SHP77 treated with DMSO at 0.1 percent for 48 hours (cell line): ENCODE measurements around the gene MRPL44.
"Not testable (repeated sequence)": the region's sequence is repeated elsewhere in the genome, so short reads cannot be mapped to it uniquely, and the experiment has no call there.

Experiments used
- DNase-seq: peaks from one replicate; lab custom pipeline; 2025; lab: John Stamatoyannopoulos, UW

MRPL44 gene

DNA sequence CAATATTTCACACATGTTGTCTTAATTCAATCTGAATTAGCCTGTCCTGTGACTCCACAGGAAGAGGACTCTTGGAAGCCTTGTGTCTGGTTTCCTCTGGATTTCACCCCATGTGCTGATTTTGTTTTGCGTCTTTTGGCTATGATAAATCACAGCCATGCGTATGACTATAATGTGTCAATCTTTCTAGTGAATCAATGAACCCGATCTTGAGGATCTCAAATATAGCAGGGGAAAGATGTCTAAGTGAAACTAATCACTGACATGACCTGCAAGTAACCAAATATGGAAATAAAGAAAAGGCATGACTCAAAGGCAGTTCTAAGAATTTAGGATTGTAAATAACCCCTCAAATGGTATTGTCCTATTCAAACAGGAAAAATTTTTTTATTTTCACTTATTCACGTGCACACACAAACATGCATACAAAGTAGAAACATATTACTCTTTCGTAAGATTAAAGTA is 20.4 kb upstream of the MRPL44 start:
- no peak for DNase-seq

DNA sequence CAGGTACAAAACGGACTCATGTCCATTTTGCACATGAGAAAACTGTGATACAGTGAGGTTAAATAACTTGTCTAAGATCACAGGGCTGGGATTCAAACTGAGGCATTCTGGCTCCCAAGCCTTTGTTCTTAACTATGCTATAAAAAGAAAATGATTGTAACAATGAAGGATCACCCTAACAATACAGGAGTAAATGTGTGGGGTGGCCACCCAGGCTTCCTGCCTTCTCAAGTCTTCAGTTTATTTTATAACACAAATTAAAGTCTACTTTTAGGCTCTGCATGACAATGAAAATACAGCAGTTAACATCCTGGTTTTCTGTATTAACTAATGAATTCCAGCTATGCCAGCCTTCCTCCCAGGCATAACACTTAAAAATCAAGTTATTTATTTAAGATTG is 19.7 kb upstream of the MRPL44 start:
- DNase-seq: no peak

DNA sequence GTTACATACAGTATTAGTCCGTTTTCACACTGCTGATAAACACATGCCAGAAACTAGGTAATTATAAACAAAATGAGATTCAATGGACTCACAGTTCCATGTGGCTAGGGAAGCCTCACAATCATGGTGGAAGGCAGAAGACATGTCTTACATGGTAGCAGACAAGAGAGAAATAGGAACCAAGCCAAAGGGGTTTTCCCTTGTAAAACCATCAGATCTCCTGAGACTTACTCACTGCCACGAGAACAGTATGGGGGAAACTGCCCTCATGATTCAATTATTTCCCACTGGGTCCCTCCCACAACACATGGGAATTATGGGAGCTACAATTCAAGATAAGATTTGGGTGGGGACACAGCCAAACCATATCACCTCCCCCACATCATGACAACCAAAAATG is 17.8 kb upstream of the MRPL44 start:
- DNase-seq: not testable (repeated sequence)

DNA sequence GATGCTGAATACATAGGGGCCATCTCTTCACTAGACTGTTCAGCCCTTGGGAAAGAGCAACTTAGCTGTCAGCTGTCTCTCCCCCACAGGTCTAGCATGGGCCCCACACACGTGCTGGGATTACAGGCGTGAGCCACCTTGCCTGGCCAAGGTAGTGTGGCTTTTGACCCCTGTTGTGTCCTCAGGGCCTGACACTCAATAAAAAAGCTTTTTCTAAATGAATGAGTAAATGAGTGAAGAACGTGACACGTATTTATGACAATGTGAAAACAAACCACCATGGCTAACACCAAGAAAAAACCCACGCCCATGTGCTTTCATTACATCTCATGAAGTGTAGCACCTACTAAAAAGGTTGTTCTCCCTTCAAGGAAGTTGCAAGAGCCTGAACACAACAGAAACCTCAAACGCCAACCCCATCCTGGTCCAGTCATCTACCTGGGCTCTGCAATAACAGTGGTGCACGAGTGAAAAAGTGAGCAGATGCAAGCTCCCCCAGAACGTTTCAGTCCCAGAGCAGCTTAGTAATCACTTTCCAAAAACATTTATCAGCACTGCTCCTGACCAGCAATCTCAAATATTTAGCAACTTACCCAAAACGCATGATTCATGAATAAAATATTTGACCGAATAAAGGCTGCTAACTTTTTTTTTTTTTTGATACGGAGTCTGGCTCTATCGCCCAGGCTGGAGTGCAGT is 15.5 kb upstream of the MRPL44 start:
- DNase-seq: no peak

DNA sequence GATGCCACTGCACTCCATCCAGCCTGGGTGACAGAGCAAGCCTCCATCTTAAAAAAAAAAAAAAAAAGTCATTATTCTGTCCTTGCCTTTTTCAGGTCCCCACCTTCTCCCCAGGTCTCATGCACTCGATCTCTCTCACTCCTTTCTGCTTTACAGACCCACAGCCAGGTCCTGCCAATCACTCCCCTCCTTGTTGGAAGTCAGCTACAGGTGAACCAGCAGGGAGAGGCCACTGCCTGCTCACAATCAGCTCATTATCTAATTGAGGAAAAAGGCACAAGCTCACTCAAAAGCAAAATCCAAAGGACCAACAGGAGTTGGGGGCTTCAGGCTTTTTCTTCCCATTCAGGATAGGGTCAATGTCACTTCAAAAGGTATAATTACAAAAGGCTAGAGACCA is 14.1 kb upstream of the MRPL44 start:
- no peak for DNase-seq

DNA sequence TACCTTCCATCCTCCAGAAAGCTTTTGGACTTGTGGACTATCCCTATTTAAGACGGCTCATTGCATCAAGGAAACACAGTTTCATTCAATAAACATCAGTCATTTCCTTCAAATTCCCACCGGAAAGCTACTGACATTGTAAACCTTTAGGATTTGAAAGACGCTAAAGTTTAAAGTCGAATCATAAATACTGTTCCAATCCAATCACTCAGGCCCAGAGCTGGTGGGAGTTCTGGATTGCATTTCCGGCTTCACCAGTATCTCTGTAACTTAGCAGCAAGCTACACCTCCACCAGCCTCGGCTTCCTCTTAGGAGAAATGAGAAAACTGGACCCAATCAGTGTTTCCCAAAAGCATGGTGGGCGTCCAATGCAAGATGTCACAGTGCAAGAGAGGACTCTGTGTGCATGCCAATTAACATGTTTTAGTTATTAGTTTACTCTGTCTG is 13.7 kb upstream of the MRPL44 start:
- no peak for DNase-seq

DNA sequence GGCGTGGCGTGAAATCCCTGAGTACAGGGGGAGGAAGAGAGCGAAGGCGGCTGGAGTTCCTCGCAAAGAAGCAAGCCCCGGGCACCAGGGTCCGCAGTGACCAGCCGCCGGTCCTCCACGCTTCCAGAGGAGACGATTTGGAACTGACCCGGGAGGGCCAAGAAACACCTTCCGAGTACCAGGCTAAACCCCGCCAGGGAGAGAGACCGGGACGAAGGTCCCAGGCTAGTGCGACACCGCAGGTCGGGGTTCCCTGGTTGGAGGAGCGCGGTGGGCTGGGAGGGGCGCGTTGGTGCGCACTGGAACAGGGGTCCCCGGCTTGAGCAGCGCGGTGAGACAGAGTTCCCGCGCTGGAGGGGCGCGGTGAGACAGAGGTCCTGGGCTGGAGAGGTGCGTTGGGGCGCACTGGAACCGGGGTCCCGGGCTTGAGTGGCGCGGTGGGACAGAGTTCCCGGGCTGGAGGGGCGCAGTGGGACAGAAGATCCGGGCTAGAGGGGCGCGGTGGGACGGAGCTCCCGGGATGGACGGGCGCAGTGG is 13.0 kb upstream of the MRPL44 start:
- DNase-seq: no peak

DNA sequence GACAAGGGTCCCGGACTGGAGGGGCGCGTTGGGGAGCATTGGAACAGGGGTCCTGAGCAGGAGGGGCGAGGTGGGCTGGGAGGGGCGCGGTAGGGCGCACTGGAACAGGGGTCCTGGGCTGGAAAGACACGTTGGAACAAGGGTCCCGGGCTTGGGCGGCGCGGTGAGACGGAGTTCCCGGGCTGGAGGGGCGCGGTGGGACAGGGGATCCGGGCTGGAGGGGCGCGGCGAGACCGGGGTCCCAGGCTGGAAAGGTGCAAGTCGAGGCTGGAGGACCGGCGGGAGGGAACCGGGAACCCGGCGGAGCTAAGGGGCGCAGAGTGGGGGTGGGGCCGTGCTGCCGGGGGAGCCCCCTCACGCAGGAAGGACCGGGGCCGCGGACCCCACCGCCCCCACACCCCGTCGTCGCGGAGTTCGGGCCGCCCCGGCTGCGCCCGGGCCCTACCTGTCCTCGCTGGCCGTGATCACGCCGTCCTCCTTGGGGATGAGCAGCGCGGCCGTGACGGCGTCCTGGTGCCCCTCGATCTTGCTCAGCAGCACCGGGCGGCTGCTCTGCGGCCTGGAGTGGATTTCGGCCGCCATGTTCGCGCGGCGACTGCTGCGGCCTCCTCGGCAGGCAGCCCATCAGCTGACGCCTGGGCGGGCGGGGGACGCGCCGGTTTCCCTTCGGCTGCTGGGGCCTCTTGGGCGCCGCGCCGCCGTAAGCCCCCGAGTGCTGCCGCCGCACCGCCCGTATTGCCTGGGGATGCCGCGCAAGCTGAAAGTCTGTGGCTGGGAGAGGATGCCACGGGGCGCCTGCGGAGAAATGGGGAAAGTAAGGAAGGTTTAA is 12.3 kb upstream of the MRPL44 start, which contains the start of gene WDFY1:
Gene WDFY1 (minus strand): TSS at position 633 of the 829 bp plus-strand sequence. CDS start 51 bp downstream, at position 582.
- peak; percentile 72 for DNase-seq

DNA sequence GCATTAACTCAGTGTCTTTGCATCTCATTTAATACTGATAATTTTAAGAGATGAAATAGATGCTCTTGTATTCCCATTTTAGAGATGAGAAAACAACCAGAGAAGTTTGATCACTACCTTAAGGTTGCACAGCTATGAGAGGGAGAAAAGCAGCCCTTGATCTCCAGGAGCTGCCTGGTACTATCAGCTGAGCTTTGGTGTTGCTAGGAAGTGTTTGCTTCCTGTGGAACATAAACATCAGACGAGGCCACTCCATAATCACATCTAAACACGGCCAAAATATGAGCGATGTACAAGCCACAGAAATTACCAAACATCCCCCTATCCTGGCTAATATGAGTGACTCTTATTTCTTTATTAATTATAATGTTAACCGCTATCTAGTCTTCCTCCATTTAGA is 11.5 kb upstream of the MRPL44 start:
- DNase-seq: no peak

DNA sequence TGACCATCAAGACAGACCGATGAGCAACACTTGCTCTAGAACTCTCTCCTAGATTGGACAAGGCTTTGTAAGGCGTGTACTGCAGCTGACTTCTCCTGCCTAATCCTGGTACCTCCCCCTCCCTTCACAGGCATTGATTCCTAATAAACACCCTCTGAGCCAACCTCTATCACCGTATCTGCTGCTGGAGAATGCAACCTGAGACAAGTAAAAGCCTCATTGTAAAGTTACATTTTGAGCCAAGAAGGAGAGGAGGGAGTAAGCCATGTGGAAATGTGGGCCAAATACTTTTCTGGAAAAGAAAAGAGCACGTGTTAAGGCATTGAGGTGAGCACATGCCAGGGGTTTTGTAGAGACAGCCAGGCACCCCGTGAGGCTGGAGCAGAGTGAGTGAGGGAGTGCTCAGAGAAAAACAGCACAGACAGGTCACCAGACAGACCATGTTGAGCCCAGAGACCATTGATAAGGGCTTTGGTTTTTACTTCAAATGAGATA is 9.5 kb upstream of the MRPL44 start:
- no peak for DNase-seq

DNA sequence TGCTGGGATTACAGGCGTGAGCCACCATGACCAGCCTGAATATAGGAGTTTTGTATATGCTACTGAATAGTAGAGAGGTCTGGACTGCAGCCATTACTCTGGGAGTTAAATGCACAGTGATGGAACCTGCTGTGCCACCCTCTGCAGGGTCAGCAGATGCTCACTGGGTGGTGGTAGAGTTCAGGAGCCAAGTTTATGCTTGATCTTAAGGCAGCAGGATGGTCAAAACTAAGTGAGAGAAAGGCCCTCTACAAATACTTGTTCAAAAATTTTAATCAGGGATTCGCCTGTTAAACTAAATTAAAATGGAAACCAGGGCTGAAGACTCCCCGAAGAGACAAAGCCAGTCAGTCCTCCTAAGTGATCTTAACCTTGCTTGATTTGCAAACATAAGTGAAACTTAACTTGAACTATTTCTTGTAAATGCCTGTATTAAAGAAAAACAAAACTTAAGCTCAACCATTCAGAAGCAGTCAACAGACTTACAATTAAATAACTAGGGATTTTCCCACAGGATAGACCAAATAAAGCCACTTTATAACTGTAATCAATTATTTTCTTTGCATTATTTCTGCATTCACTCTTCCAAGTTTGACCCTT is 7.9 kb upstream of the MRPL44 start:
- no peak for DNase-seq

DNA sequence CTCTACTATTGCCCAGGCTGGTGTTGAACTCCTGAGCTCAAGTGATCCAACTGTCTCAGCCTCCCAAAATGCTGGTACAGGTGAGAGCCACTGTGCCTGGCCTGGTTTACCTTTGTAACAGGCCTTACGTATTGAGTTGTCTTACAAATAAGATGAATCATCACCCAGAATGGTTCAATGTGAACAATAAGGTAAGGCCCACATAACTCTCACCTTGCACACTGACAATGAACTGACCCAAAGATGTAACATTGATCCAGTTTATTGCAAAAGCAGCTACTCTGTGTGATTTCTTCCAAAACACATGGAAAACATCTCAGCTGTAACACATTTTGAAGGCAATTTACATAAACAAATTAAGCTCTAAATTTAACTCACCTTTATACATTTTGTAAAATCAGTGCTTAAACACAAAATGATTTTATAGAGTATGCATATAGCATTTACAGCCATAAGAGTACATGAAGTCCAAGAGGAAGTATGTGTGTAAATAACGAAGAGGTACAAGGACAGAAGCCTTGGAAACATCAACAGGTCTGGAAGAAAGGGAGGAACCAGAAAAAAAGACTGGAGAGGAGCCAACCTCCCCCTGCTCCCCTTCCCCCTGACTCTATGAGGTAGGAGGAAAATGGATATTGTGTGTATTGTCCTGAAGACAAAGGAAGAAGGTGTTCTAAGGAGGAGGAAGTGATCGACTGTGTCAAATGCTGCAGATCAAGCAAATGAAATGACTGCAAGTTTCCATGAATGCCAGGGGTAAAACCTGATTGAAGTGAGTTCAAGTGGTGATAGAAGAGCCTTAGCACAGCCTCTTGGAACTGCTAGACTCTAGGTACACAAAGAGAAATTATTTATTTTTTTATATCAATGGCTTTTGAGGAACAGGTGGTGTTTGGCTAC is 6.6 kb upstream of the MRPL44 start:
- DNase-seq: no peak

DNA sequence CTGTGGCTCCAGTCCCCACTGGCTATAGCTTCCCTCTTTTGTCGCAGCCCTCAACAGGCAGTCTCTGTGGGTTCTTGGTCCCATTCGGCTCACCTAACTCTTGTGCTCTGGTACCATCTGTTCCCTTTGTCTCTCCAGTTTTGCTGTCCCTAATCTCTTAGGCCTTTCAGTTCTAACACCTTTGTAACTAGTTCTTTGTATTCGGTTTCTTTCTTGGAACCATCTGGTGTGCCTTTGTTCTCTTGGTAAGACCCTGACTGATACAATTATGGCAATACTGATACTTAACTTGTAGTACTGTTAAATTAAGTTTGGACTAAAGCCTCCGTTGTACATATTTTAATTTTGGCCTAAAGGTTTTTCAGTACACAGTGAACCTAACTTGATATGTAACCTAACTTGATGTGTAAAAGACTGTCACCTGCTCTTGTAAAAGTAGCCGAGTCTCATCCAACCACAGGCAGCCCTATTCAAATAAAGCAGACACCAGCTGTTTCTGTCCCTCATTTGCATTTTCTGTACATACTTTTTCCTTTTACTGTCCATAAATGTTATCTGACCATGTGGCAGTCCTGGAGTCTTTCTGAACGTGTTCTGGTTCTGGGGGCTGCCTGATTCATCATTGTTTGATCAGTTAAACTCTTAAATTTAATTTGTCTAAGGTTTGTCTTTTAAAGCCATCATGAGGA is 4.8 kb upstream of the MRPL44 start:
- peak; percentile 51 for DNase-seq

DNA sequence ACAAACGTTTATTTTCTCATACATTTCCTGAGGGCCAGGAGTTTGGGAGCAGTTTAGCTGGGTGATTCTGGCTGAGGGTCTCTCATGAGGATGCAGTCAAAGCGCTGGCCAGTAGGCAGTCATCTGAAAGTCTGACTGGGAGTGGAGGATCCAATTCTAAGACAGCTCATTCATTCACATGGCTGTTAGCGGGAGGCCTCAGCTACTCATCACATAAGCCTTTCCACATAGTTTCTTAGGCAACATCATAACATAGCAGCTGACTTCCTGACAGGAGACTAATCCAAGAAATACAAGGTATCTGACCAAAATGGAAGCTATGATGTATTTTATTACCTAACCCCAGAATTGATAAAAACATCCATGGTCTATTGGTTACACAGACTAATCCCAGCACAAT is 2.9 kb upstream of the MRPL44 start:
- no peak for DNase-seq

DNA sequence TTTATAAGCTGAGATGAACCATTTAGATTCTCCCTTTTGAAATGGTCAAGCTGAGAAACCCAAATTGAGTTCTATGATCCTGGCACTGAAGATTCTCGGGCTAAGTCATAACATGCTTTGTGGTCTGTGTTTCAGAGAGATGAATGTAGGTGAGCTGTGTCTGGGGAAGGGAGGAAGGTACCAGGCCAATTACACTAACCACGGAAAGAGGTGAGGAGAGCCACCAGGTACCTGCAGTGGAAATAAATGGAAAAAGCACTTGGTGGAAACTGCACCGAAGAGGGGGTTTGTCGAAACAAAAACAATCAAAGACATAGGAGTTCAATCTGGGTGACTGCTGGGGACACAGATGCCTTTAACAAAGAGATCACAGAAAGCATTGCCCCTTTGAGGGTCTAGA is 963 bp upstream of the MRPL44 start:
- no peak for DNase-seq

DNA sequence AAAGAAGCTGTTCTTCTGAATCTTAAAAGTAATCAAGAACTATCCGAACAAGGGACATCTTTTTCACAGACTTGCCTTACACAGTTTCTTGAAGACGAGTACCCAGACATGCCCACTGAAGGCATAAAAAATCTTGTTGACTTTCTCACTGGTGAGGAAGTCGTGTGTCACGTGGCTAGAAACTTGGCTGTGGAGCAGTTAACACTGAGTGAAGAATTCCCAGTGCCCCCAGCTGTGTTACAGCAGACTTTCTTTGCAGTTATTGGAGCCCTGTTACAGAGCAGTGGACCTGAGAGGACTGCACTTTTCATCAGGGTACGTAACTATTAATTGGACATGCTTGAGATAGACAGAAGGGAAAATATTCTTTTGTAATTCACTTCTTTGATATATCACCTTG is 2.4 kb downstream of the MRPL44 start:
- DNase-seq: no peak

DNA sequence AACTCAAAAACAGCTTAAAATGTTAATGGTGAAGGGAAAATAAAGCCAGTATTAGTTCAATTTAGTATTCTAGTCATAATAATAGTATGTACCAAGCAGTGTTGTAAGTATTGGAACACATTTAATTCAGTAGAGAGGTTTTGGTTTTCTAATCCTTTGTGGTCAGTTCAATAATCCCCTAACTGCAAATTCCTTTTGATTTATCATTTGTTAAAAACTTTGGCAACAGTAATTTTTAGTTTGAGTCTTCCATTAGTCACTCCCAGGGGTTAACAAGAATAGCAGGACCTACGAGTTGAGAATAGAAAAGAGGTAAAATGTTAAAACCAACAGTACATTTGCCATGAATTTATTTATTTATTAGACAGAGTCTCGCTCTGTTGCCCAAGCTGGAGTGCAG is 10.7 kb downstream of the MRPL44 start:
- DNase-seq: no peak

DNA sequence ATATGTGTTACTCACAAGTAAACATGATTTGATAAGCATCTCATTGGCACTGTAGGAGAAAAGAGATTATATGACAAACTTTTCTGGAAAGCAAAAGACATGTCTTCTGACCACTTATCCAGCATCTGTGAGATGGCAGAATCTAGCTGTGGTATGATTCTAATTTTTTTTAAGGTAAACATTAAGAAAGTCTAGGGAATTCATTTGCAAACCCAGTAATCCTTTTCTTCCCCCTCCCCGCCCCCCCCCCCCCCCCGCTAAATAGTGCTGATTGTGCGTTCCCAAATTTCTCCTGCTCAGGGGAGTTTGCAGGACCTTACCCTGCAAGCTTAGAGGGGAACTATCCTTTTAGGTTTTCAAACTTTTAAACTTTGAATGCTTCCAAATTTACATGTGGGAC is 12.1 kb downstream of the MRPL44 start:
- DNase-seq: no peak

DNA sequence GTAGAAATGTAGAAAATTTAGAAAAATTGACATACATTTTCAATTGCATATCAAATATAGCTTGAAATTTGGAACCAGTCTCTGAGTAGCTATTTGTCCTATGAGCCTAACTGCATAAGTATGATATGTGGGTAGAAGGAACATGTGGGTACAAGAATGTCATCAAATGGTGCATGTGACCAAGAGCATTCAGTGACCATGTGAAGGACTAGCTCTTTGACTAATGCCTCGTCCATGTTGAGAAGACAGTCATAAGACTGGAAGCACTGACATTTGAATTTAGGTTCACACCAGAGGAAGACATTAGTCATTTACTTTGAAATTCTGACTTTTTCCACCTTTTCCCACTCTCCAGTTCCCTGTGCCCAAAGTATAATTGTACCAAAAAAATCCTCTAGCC is 12.6 kb downstream of the MRPL44 start:
- no peak for DNase-seq

DNA sequence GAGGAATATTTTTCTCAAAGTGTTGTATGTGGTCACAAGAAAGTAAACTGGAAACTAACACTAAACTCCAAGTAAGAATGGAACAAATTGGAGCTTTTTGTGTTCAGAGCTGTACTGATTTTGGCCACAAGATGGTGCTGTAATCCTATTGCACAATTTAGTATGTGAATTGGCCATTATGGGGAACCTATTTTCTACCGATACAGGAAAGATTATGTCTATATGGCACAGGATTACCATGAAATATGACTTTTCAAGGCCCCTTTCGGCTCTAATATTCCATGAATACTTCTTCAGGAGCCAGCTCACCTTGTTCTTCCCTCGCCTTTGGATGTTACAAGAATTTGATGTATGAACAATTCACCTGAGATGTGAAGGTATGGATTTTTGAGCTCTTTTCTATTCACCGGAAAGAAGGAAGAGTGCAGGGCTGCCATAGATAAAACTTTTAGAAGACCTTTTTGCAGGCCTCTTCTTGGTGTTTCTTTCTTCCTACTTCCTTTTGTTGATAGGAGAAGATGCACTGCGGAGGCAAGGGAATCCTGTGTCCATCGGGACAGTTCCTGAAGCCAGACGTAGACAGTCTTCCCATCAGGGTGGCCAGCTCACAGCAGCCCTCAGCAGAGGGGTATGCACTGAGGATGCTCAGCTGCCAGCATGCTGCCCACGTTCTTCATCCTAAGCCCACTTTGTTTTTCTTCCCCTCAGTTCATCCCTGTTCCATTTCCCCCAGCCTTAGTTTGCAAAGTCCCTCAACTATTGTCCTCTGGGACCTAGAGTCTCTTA is 13.3 kb downstream of the MRPL44 start:
- no peak for DNase-seq
